BLaER1 treated with 17β-estradiol and CSF1 and Interleukin-3, amounts not matched to agents 10 nM and 100 nM (cell line): ENCODE results near the gene IVD.

Experiments
- H3K27ac ChIP-seq, 11 experiments: shearing (Covaris generic); formaldehyde crosslinking; 2 replicates each; pipeline ENCODE4 v1.8.1; 2022
- H3K27me3 ChIP-seq, 11 experiments: shearing (Covaris generic); formaldehyde crosslinking; 2 replicates each; pipeline ENCODE4 v1.8.1; 2022
- H3K36me3 ChIP-seq, 11 experiments: shearing (Covaris generic); formaldehyde crosslinking; 2 replicates each; pipeline ENCODE4 v1.8.1; 2022
- H3K4me1 ChIP-seq, 10 experiments: shearing (Covaris generic); formaldehyde crosslinking; 2 replicates each; pipeline ENCODE4 v1.8.1; 2022
- H3K4me2 ChIP-seq, 11 experiments: shearing (Covaris generic); formaldehyde crosslinking; 2 replicates each; pipeline ENCODE4 v1.8.1; 2022
- H3K4me3 ChIP-seq, 10 experiments: shearing (Covaris generic); formaldehyde crosslinking; 2 replicates each; pipeline ENCODE4 v1.8.1; 2022
- H3K9ac ChIP-seq, 11 experiments: shearing (Covaris generic); formaldehyde crosslinking; 2 replicates each; pipeline ENCODE4 v1.8.1; 2022
- H3K9me3 ChIP-seq, 11 experiments: shearing (Covaris generic); formaldehyde crosslinking; replicated peaks in 1 of 11; 2 replicates each; pipeline ENCODE4 v1.8.1; 2022
- H4K20me1 ChIP-seq, 11 experiments: shearing (Covaris generic); formaldehyde crosslinking; 2 replicates each; pipeline ENCODE4 v1.8.1; 2022
- Cebpa-rat ChIP-seq, 11 experiments: shearing (Covaris generic); IDR thresholded peaks; 2 replicates each; pipeline ENCODE4 v1.8.1; 2022

Gene IVD

GRCh38 chr15:40441565-40442531 lies 36.3 kb downstream of the IVD start:
- Histone ChIP-seq H3K4me1 (peaks cover 57 to 69% (median 62%) of the 10 kb centered on the region in 10 experiments), H3K9ac (peak overlapping the region; percentile 72 to 93 (median 87)), H3K36me3 (peaks cover 0 to 16% (median 0%) of the 10 kb centered on the region in 11 experiments; a peak in 7 of 22 replicates), H3K27me3 (peaks cover 16 to 46% (median 26%) of the 10 kb centered on the region in 11 experiments; a peak in 19 of 22 replicates), H3K27ac (peak overlapping the region; percentile 65 to 83 (median 77)), H3K4me2 (peak overlapping the region; percentile 91 to 99 (median 95)), H3K9me3 (no peaks in the 10 kb centered on the region), H4K20me1 (peaks cover 52 to 58% (median 57%) of the 10 kb centered on the region in 11 experiments), H3K4me3 (peak overlapping the region; percentile 79 to 93 (median 88))
- no peak for TF ChIP-seq Cebpa-rat (IDR thresholded peaks at IDR 0.05)

DNA sequence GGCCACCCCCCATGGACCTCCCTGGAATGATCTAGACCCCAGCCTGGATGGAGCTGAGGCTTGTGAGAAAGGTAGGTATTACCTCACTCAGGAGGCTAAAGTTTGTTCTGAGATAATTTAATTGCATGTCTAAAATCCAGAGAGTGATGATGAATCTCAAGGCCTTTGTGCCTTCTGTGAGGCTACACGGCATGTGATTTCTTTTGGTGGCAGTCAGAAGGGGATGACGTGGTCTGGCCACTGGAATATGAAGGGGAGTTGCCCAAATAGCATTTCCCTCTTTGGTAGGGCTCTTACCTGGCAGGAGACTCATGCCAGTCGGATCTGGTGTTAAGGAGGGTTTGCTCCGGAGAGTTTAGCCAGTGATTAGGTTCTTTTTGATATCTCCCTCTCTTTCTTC lies 37.7 kb downstream of the IVD start:
- Histone ChIP-seq H3K9ac (peak overlapping the region in 5 of 11 experiments; percentile 87 to 93 (median 90); a peak in 6 of 22 replicates), H3K36me3 (peaks cover 0 to 18% (median 0%) of the 10 kb centered on the region in 11 experiments; a peak in 7 of 22 replicates), H3K27me3 (peaks cover 2 to 32% (median 14%) of the 10 kb centered on the region in 11 experiments; a peak in 16 of 22 replicates), H3K4me1 (peaks cover 47 to 57% (median 50%) of the 10 kb centered on the region in 10 experiments), H3K27ac (no peak overlapping the region), H3K9me3 (no peaks in the 10 kb centered on the region), H4K20me1 (peaks cover 66 to 73% (median 71%) of the 10 kb centered on the region in 11 experiments), H3K4me2 (peak overlapping the region; percentile 91 to 99 (median 95)), H3K4me3 (peak overlapping the region in 3 of 10 experiments; percentile 79 to 93 (median 83); a peak in 6 of 20 replicates)
- no peak for TF ChIP-seq Cebpa-rat (IDR thresholded peaks at IDR 0.05)

GRCh38 chr15:40443846-40444245 lies 38.3 kb downstream of the IVD start:
- Histone ChIP-seq H3K9ac (peak overlapping the region in 1 of 11 experiments; percentile 93; a peak in 1 of 22 replicates), H3K4me1 (peaks cover 41 to 51% (median 45%) of the 10 kb centered on the region in 10 experiments), H3K27ac (no peak overlapping the region), H4K20me1 (peaks cover 72 to 78% (median 77%) of the 10 kb centered on the region in 11 experiments), H3K4me2 (peak overlapping the region; percentile 91 to 99 (median 95)), H3K9me3 (no peaks in the 10 kb centered on the region), H3K36me3 (peaks cover 0 to 18% (median 0%) of the 10 kb centered on the region in 11 experiments; a peak in 7 of 22 replicates), H3K4me3 (no peak overlapping the region), H3K27me3 (peaks cover 0 to 26% (median 10%) of the 10 kb centered on the region in 11 experiments; a peak in 15 of 22 replicates)
- no peak for TF ChIP-seq Cebpa-rat (IDR thresholded peaks at IDR 0.05)

DNA sequence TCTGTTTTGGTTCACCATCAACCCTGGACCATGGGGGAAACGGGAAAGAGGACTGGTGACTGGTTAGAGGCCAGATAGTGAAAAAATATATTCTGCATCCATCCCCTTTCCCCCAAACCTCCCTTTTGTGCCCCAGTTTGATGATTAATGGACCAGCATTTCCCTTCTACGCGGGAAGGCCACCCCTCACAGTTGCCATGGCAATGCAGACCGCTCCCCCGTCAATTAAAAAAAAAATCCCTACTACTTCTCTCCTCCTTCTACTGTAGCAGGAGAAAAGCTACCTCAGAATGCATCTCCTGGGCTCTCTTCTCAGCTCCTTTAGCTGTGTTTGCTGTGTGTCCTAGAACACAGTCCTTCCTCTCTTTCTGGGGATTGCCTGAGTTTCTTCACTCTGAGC lies 39.1 kb downstream of the IVD start:
- Histone ChIP-seq H4K20me1 (peaks cover 80 to 87% (median 86%) of the 10 kb centered on the region in 11 experiments), H3K4me1 (peaks cover 32 to 46% (median 38%) of the 10 kb centered on the region in 10 experiments), H3K4me2 (peak overlapping the region; percentile 91 to 99 (median 95)), H3K9ac (peak overlapping the region in 1 of 11 experiments; percentile 43; a peak in 2 of 22 replicates), H3K27ac (no peak overlapping the region), H3K4me3 (no peak overlapping the region), H3K27me3 (peaks cover 0 to 17% (median 4%) of the 10 kb centered on the region in 11 experiments; a peak in 8 of 22 replicates), H3K36me3 (peaks cover 0 to 18% (median 0%) of the 10 kb centered on the region in 11 experiments; a peak in 7 of 22 replicates), H3K9me3 (no peaks in the 10 kb centered on the region)
- no peak for TF ChIP-seq Cebpa-rat (IDR thresholded peaks at IDR 0.05)

DNA sequence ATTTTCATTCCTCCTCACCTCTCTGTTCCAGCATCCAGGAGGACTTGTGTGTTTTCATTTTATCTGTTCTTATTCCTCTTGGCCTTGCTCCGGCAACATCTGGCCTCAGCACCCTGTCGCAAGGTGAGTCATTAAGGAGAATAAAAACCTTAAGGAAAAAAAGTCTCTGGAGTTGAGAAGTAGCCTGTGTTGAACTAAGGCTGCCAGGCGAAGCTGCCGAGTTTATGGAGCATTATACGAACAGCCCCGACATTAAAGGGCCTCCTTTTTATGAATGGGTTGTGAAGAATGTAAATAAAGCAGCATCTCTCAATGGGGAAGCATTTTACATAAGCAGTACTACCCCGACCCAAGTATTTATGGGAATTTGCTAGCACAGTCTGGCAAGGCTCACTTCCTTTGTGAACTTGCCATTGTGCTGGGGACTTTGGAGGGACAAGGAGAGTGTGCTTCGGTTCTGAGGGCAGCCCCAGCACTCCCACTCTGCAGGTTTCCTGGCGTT lies 39.9 kb downstream of the IVD start:
- no peak overlapping the region for H3K4me3 ChIP-seq
- no peaks in the 10 kb centered on the region for H3K9me3 ChIP-seq
- peaks cover 0 to 20% (median 0%) of the 10 kb centered on the region in 11 experiments; a peak in 7 of 22 replicates for H3K36me3 ChIP-seq
- TF ChIP-seq Cebpa-rat (IDR thresholded peaks at IDR 0.05), result no peak
- H3K4me1 ChIP-seq, result peaks cover 30 to 47% (median 38%) of the 10 kb centered on the region in 10 experiments
- H3K4me2 ChIP-seq, result peak overlapping the region in 3 of 11 experiments; percentile 15 to 91 (median 38); a peak in 5 of 22 replicates
- peaks cover 88 to 95% (median 93%) of the 10 kb centered on the region in 11 experiments for H4K20me1 ChIP-seq
- H3K27ac ChIP-seq, result no peak overlapping the region
- H3K27me3 ChIP-seq, result peaks cover 0 to 13% (median 3%) of the 10 kb centered on the region in 11 experiments; a peak in 5 of 22 replicates
- peak overlapping the region in 1 of 11 experiments; percentile 32; a peak in 1 of 22 replicates for H3K9ac ChIP-seq

DNA sequence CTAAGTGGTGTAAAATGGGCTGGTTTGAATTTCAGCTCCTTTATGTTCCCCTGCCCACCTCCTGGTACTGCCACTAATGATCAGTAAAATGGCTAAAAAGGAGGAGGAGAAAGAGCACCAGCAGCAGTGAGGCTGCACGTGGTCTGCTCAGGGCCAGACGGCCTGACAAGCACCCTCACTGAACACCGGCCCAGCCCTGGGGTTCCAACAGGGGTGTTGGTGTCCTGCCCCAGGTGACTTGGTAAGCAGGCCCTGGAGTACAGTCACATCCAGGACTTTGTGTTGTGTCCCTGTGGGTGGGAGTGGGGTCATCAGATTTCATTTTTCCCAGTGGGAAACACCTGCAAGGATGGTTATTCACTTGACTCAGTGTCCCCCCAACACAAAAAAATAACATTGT lies 40.5 kb downstream of the IVD start:
- H3K27me3 ChIP-seq, result peaks cover 0 to 13% (median 3%) of the 10 kb centered on the region in 11 experiments; a peak in 5 of 22 replicates
- peak overlapping the region in 2 of 11 experiments; percentile 15 to 38; a peak in 1 of 22 replicates for H3K4me2 ChIP-seq
- peaks cover 36 to 54% (median 45%) of the 10 kb centered on the region in 10 experiments for H3K4me1 ChIP-seq
- no peak for TF ChIP-seq Cebpa-rat (IDR thresholded peaks at IDR 0.05)
- H3K9me3 ChIP-seq, result no peaks in the 10 kb centered on the region
- H4K20me1 ChIP-seq, result peaks cover 94 to 100% (median 100%) of the 10 kb centered on the region in 11 experiments
- no peak overlapping the region for H3K4me3 ChIP-seq
- no peak overlapping the region for H3K27ac ChIP-seq
- H3K36me3 ChIP-seq, result peaks cover 0 to 21% (median 0%) of the 10 kb centered on the region in 11 experiments; a peak in 7 of 22 replicates
- no peak overlapping the region for H3K9ac ChIP-seq

DNA sequence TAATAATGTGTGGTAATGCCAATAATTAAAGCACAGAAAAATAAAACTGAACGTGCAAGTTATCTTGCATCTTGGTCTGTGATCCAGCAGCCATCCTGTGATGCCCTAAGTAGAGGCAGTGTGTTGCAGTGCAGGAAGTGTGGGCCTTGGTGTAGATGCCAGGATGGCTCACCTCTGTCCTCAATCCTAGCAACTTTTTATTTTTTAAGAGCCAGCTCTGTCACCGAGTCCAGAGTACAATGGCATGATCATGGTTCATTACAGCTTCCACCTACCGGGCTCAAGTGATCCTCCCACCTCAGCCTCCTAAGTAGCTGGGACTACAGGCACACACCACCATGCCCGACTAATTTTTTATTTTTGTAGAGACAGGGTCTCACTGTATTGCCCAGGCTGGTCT lies 42.8 kb downstream of the IVD start:
- Histone ChIP-seq H4K20me1 (peaks cover 98 to 100% (median 100%) of the 10 kb centered on the region in 11 experiments), H3K36me3 (peaks cover 0 to 21% (median 0%) of the 10 kb centered on the region in 11 experiments; a peak in 7 of 22 replicates), H3K4me2 (no peak overlapping the region), H3K27ac (no peak overlapping the region), H3K9me3 (no peaks in the 10 kb centered on the region), H3K27me3 (peaks cover 0 to under 1% (median 0%) of the 10 kb centered on the region in 11 experiments; a peak in 1 of 22 replicates), H3K4me1 (peaks cover 48 to 66% (median 55%) of the 10 kb centered on the region in 10 experiments), H3K4me3 (no peak overlapping the region), H3K9ac (no peak overlapping the region)
- no peak for TF ChIP-seq Cebpa-rat (IDR thresholded peaks at IDR 0.05)

GRCh38 chr15:40449275-40449674 lies 43.7 kb downstream of the IVD start:
- H3K9me3 ChIP-seq, result no peaks in the 10 kb centered on the region
- no peak for TF ChIP-seq Cebpa-rat (IDR thresholded peaks at IDR 0.05)
- H3K4me2 ChIP-seq, result no peak overlapping the region; a peak in 1 of 22 replicates
- peaks cover 48 to 66% (median 55%) of the 10 kb centered on the region in 10 experiments for H3K4me1 ChIP-seq
- H3K9ac ChIP-seq, result no peak overlapping the region
- H4K20me1 ChIP-seq, result peaks cover 94 to 100% (median 100%) of the 10 kb centered on the region in 11 experiments
- H3K4me3 ChIP-seq, result no peak overlapping the region
- no peak overlapping the region for H3K27ac ChIP-seq
- peaks cover 0 to 21% (median 0%) of the 10 kb centered on the region in 11 experiments; a peak in 5 of 22 replicates for H3K36me3 ChIP-seq
- H3K27me3 ChIP-seq, result no peaks in the 10 kb centered on the region
